GM23248 (cell line): ENCODE data around the gene RAB8B.

ENCODE experiments used
- EZH2 ChIP-seq: fragments of 200-600 bp; sonication (generic); IDR thresholded peaks from 2 replicates; pipeline ENCODE4 v1.6.1; 2018; ENCODE audit warnings: antibody characterized with exemption, mild to moderate bottlenecking; ENCODE audit not compliant: insufficient read depth, poor library complexity, severe bottlenecking
- EZH2phosphoT487 ChIP-seq: fragments of 200-600 bp; sonication (generic); IDR thresholded peaks from 2 replicates; pipeline ENCODE4 v1.6.1; 2018; ENCODE audit warnings: antibody characterized with exemption, moderate library complexity, mild to moderate bottlenecking, low read depth; ENCODE audit not compliant: insufficient read depth

GRCh38 chr15:63157891-63158431, 31.4 kb upstream of the RAB8B start:
- TF ChIP-seq EZH2phosphoT487, result no peak
- no peak for TF ChIP-seq EZH2
